GM12865 (cell line): ENCODE results near the gene CKB.

Source experiments
- DNase-seq: peaks from one replicate; pipeline ENCODE4 v3.0.0; 2010; ENCODE audit warnings: low read depth
- H3K4me3 ChIP-seq: 2 replicates; pipeline ENCODE4 v1.5.1; 2011; ENCODE audit warnings: mild to moderate bottlenecking, low read depth, low read length, control low read depth
- CTCF ChIP-seq: IDR thresholded peaks from 2 replicates; pipeline ENCODE4 v1.5.1; 2011; ENCODE audit warnings: low read length, control low read depth, low read depth, inconsistent platforms; ENCODE audit not compliant: insufficient read depth; ENCODE audit errors: missing control alignments

Gene CKB

GRCh38 chr14:103521951-103522563 is 573 bp downstream of the CKB start:
- H3K4me3 ChIP-seq = peak overlapping the region; percentile 60
- no peak for TF ChIP-seq CTCF
- DNase-seq = no peak

- no peak for DNase-seq
- TF ChIP-seq CTCF = no peak
- peak overlapping the region; percentile 60 for H3K4me3 ChIP-seq
These were observed 1.1 kb downstream of the CKB start for GRCh38 chr14:103521438-103521950.

GRCh38 chr14:103520657-103521437 is 1.8 kb downstream of the CKB start:
- peak; percentile 49 for TF ChIP-seq CTCF
- peak overlapping the region; percentile 60 for H3K4me3 ChIP-seq
- DNase-seq = peak; percentile 69

- no peak for DNase-seq
- no peak overlapping the region; the same call in 1 of the 2 replicates for H3K4me3 ChIP-seq
- no peak for TF ChIP-seq CTCF
These were observed 2.4 kb downstream of the CKB start for GRCh38 chr14:103520269-103520656.

- TF ChIP-seq CTCF = no peak
These were observed 2.8 kb downstream of the CKB start for GRCh38 chr14:103519837-103520212.

GRCh38 chr14:103519043-103519836 is 3.4 kb downstream of the CKB start:
- TF ChIP-seq CTCF = no peak
- DNase-seq = no peak
- no peak overlapping the region for H3K4me3 ChIP-seq

More at GRCh38 chr14:103519837-103520212, 2.8 kb downstream of the CKB start:
- no peak overlapping the region for H3K4me3 ChIP-seq
- no peak for DNase-seq
